Tibial artery (tissue), 4 donors: ENCODE results near the gene MRM2.

Experiments used
- DNase-seq, 2 donors: peaks; one replicate each; pipeline ENCODE4 v3.0.0-alpha.2; 2019
- H3K27ac ChIP-seq, 2 donors: fragments of 200-600 bp; sonication (generic) in 1 of 2; 1 replicate in 1 of 2; 2 replicates in 1 of 2; pipeline ENCODE4 v1.5.1; 2018 to 2019; ENCODE audit warnings: mild to moderate bottlenecking in 1 of 2
- H3K27me3 ChIP-seq, 2 donors: fragments of 200-600 bp; sonication (generic) in 1 of 2; one replicate each; pipeline versions ENCODE4 v1.5.1 to v1.6.0; 2016 to 2019
- H3K36me3 ChIP-seq, 3 donors: fragments of 200-600 bp; sonication (generic) in 2 of 3; one replicate each; pipeline ENCODE4 v1.5.1; 2016 to 2019; ENCODE audit warnings: mild to moderate bottlenecking in 2 of 3
- H3K4me1 ChIP-seq, 4 donors: fragments of 200-600 bp; sonication (generic) in 2 of 4; 1 replicate in 3 of 4; 2 replicates in 1 of 4; pipeline ENCODE4 v1.5.1; 2016 to 2019
- H3K4me3 ChIP-seq, 2 donors: fragments of 200-600 bp; sonication (generic) in 1 of 2; 1 replicate in 1 of 2; 2 replicates in 1 of 2; pipeline ENCODE4 v1.5.1; 2018 to 2019; ENCODE audit warnings: mild to moderate bottlenecking in 2 of 2
- H3K9me3 ChIP-seq, 3 donors: fragments of 200-600 bp; sonication (generic) in 1 of 3; one replicate each; pipeline ENCODE4 v1.5.1; 2016 to 2019
- intact Hi-C: fragments of 100-400 bp; cut with DNase I; formaldehyde crosslinking; loops from one replicate; pipeline ENCODE4 v1.15.0; 2023; ENCODE audit warnings: low total_unique reads
- TF ChIP-seq, protein P1 (sequence below), 2 experiments: fragments of 200-600 bp in 1 of 2; fragments of 450-650 bp in 1 of 2; IDR thresholded peaks; one replicate each; pipeline ENCODE4 v1.5.1; 2017 to 2019; ENCODE audit warnings: antibody characterized with exemption in 2 of 2, mild to moderate bottlenecking in 1 of 2, moderate library complexity in 1 of 2

MRM2 gene

DNA sequence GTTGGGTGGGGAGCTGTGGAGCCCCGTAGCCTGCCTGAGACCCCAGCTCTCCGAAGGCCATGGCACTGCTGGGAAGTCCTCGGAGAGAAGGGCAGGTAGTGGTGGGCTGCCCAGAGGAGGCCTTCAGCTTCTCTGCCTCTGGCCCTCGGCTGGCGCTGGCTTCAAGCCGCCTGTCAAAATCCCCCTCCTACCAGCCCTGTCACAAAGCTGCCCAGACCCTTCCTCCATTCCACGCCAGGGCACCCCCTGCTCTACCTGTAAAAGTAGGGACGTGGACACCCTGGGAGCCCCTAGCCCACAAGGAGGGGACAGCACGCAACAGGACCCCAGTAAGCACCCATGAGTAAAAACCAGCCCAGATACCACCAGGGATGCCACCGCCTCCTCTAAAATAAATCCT is 40.9 kb downstream of the MRM2 start:
- no peaks in the 10 kb centered on the region for H3K9me3 ChIP-seq
- H3K36me3 ChIP-seq, result peaks cover 19 to 53% (median 36%) of the 10 kb centered on the region in 3 donors
- DNase-seq, result peak in 1 of 2 donors; percentile 48
- intact Hi-C loops, result no loop called here
- no peak overlapping the region for H3K27ac ChIP-seq
- H3K27me3 ChIP-seq, result no peaks in the 10 kb centered on the region
- H3K4me1 ChIP-seq, result peaks cover 0 to 12% (median 5%) of the 10 kb centered on the region in 4 donors
- TF ChIP-seq, protein P1, sequence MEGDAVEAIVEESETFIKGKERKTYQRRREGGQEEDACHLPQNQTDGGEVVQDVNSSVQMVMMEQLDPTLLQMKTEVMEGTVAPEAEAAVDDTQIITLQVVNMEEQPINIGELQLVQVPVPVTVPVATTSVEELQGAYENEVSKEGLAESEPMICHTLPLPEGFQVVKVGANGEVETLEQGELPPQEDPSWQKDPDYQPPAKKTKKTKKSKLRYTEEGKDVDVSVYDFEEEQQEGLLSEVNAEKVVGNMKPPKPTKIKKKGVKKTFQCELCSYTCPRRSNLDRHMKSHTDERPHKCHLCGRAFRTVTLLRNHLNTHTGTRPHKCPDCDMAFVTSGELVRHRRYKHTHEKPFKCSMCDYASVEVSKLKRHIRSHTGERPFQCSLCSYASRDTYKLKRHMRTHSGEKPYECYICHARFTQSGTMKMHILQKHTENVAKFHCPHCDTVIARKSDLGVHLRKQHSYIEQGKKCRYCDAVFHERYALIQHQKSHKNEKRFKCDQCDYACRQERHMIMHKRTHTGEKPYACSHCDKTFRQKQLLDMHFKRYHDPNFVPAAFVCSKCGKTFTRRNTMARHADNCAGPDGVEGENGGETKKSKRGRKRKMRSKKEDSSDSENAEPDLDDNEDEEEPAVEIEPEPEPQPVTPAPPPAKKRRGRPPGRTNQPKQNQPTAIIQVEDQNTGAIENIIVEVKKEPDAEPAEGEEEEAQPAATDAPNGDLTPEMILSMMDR (IDR thresholded peaks at IDR 0.05), result no peak
- no peak overlapping the region for H3K4me3 ChIP-seq

DNA sequence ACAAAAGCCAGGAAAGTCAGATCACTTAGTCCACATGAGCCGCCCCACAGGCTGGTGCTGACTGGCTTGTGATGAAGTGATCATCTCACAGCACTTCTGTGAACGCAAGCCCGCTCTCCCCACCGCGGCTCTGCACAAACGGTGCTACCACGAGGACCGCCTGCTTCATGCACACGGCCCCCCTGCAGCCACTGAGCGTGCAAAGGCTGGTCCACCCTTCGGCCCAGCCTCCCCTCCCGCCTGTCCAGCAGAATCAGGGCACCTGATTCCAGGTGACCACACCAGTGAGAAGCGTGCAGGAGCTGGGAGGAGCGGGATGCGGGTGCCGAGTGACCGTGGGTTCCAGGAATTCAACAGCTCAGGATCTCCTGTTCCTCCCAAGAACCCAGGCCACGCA is 41.4 kb downstream of the MRM2 start:
- intact Hi-C loops, result no loop called here
- TF ChIP-seq, protein P1 (IDR thresholded peaks at IDR 0.05), result no peak

DNA sequence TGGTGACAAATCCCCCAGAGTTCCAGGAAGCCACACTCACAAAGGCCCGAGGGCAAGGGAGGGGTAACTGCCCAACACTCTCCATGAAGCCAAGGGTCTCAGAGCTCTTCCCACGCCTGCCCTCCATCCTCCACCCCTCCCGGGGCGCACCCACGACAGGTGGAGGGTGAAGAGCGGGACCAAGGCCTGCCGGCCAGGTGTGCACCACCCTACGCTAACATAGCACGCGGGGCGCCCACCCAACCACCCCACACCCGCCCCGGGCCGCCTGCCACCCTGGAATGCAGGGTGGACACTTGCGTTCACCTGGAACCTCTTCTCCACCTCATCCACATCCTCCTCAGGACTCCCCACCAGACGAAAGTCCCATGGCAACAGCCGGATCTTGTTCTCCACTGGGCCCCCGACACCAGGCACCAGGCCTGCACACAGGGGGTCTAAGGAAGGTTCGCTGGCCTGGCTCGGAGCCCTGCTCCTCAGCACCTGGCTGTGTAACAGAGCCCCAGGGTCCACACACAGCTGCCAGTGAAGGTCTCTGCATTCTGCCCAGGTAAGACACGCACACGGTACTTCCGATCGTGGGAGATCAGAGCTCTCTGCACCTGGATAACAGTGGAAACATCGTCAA is 41.9 kb downstream of the MRM2 start:
- TF ChIP-seq, protein P1 (IDR thresholded peaks at IDR 0.05), result no peak
- no peak overlapping the region for H3K27ac ChIP-seq
- intact Hi-C loops, result no loop called here

More for the DNA sequence above, 41.4 kb downstream of the MRM2 start:
- Histone ChIP-seq H3K36me3 (peaks cover 24 to 58% (median 42%) of the 10 kb centered on the region in 3 donors), H3K27me3 (no peaks in the 10 kb centered on the region), H3K4me1 (peaks cover 0 to 10% (median 5%) of the 10 kb centered on the region in 4 donors), H3K9me3 (peaks cover 0 to 5% (median 3%) of the 10 kb centered on the region in 3 donors), H3K27ac (no peak overlapping the region), H3K4me3 (no peak overlapping the region)
- no peak for DNase-seq

DNA sequence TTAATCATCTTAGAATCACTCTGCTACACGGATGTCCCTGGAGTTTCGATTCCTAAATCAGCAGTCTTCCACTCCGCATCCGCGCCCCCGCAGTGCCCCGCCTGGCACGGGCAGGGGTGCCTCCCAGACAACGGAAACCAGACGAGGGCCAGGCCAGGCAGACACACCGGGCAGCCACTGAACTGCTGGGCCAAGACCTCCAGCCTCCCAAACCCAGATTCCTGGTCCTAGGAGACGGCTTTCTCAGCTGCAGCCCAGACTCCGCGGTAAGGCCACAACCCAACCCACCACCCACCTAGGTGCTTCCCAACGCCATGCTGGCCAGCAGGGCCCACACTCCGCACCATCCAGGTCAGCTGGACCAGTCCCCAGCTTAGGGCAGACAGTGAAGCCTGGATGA is 42.5 kb downstream of the MRM2 start:
- Histone ChIP-seq H3K4me3 (no peak overlapping the region), H3K27me3 (no peaks in the 10 kb centered on the region), H3K4me1 (peaks cover 0 to 1% (median 0%) of the 10 kb centered on the region in 4 donors), H3K27ac (no peak overlapping the region), H3K9me3 (peaks cover 0 to 9% (median 8%) of the 10 kb centered on the region in 3 donors), H3K36me3 (peaks cover 32 to 62% (median 46%) of the 10 kb centered on the region in 3 donors)
- peak in 1 of 2 donors; percentile 56 for DNase-seq
- intact Hi-C loops, result no loop called here
- TF ChIP-seq, protein P1 (IDR thresholded peaks at IDR 0.05), result no peak

More for the DNA sequence above, 41.9 kb downstream of the MRM2 start:
- Histone ChIP-seq H3K36me3 (peaks cover 29 to 62% (median 46%) of the 10 kb centered on the region in 3 donors), H3K27me3 (no peaks in the 10 kb centered on the region), H3K4me3 (no peak overlapping the region), H3K9me3 (peaks cover 0 to 9% (median 8%) of the 10 kb centered on the region in 3 donors), H3K4me1 (peaks cover 0 to 5% (median 3%) of the 10 kb centered on the region in 4 donors)
- DNase-seq, result peak in 1 of 2 donors; percentile 48

DNA sequence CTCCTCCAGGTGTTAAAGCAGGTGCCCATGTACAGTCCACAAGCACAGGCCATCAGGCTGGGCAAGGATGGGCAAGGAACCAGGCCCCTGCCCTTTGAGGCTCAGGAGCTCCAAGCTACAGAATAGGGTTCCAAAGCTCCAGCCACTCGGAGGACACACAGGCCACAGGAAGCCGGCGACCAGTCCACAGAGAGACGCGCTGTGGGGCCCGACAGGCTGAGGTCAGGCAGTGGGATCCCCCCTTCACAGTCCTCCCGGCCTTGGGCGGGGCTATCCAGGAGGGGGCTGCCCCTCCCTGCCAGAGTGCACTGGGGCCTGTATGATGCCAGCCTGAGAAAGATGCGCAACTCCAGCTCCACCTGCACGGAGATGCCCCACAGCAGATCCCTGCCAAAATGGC is 43.2 kb downstream of the MRM2 start:
- intact Hi-C loops, result no loop called here
- Histone ChIP-seq H3K9me3 (peaks cover 0 to 9% (median 8%) of the 10 kb centered on the region in 3 donors), H3K36me3 (peaks cover 32 to 62% (median 46%) of the 10 kb centered on the region in 3 donors), H3K27ac (no peak overlapping the region), H3K27me3 (no peaks in the 10 kb centered on the region), H3K4me3 (no peak overlapping the region), H3K4me1 (no peaks in the 10 kb centered on the region)
- DNase-seq, result no peak
- TF ChIP-seq, protein P1 (IDR thresholded peaks at IDR 0.05), result no peak
